K562 (cell line): ENCODE results near the gene OR2A42. TPM values are rescaled to one million over a fixed set of nuclear protein-coding genes. Genes with fewer than 3 reads are reported as not detected.
"Not testable (repeated sequence)": the region's sequence is repeated elsewhere in the genome, so short reads cannot be mapped to it uniquely, and the experiment has no call there.

ENCODE experiments used
- ATAC-seq: fragments of 200-7000 bp; cut with Tn5 transposase; 3 replicates; pipeline ENCODE4 v1.9.1; 2020; ENCODE audit warnings: moderate library complexity
- BruUV-seq: library from RNA; stranded (reverse); fragments of 400-500 nt; replicated peaks from 2 replicates; lab custom pipeline; 2021; lab: Mats Ljungman, UMichigan
- CTCF ChIA-PET: fragments of 300-600 bp; formaldehyde crosslinking; extraction: SDS; loops from one replicate; lab custom pipeline; 2021; ENCODE audit warnings: low intra/inter-chr PET ratio; lab: Yijun Ruan, JAX
- POLR2A ChIA-PET: fragments of 300-600, 350-650 bp; sonication (Branson Sonifier 250); formaldehyde crosslinking; extraction: SDS; loops from one replicate; lab custom pipeline; 2021; ENCODE audit warnings: antibody characterized with exemption, inconsistent platforms; lab: Yijun Ruan, JAX
- DNase-seq, 4 experiments: peaks; one replicate each; pipeline versions ENCODE4 v3.0.0 to v3.0.0-alpha.2; 2011 to 2018; ENCODE audit warnings: low spot score in 3 of 4, mixed read lengths in 3 of 4; ENCODE audit errors: extremely low read depth in 1 of 4
- FAIRE-seq: peaks from 2 replicates; lab custom pipeline; 2011; peaks lifted over from hg19 to GRCh38; lab: Jason Lieb, UNC
- H2AFZ ChIP-seq: 2 replicates; pipeline ENCODE4 v1.6.0; 2011; ENCODE audit warnings: low read depth, low read length, control low read depth, inconsistent platforms
- H3K27ac ChIP-seq: fragments of 200-600 bp; 3 replicates; pipeline ENCODE4 v1.8.0; 2011; ENCODE audit warnings: low read depth, mild to moderate bottlenecking, control low read depth, inconsistent platforms, low read length, moderate library complexity, mixed read lengths; ENCODE audit errors: extremely low read depth
- H3K27me3 ChIP-seq, 2 experiments: fragments of 300-600 bp in 1 of 2; 2 replicates in 1 of 2; 3 replicates in 1 of 2; pipeline versions ENCODE4 v1.6.0 to v1.8.0; 2011; ENCODE audit warnings: inconsistent platforms in 2 of 2, low read length in 2 of 2, mild to moderate bottlenecking in 1 of 2, mixed read lengths in 1 of 2, moderate library complexity in 1 of 2; ENCODE audit not compliant: control insufficient read depth in 2 of 2, insufficient read depth in 2 of 2
- H3K36me3 ChIP-seq: fragments of 300-600 bp; 3 replicates; pipeline ENCODE4 v1.8.0; 2011; ENCODE audit warnings: mild to moderate bottlenecking, low read length, inconsistent platforms; ENCODE audit not compliant: control insufficient read depth, insufficient read depth
- H3K4me1 ChIP-seq, 2 experiments: fragments of 200-600 bp in 1 of 2; replicated peaks in 1 of 2; 2 replicates in 1 of 2; 3 replicates in 1 of 2; pipeline versions ENCODE4 v1.5.1 to v1.8.0; 2011; ENCODE audit warnings: inconsistent platforms in 2 of 2, low read length in 2 of 2, mild to moderate bottlenecking in 1 of 2, mixed read lengths in 1 of 2, moderate library complexity in 1 of 2; ENCODE audit not compliant: control insufficient read depth in 2 of 2, insufficient read depth in 2 of 2
- H3K4me2 ChIP-seq: 2 replicates; pipeline ENCODE4 v1.6.1; 2011; ENCODE audit warnings: low read length, control low read depth, inconsistent platforms, mixed read lengths; ENCODE audit not compliant: insufficient read depth
- H3K4me3 ChIP-seq: fragments of 200-600 bp; sonication (generic), shearing (Covaris generic); 2 replicates; pipeline ENCODE4 v1.5.1; 2016; ENCODE audit warnings: control low read depth, inconsistent platforms
- H3K79me2 ChIP-seq: fragments of 200-600 bp; 3 replicates; pipeline ENCODE4 v1.8.0; 2011; ENCODE audit warnings: low read length, inconsistent platforms; ENCODE audit not compliant: control insufficient read depth, insufficient read depth
- H3K9ac ChIP-seq, 2 experiments: 2 replicates each; pipeline versions ENCODE4 v1.6.0 to v1.6.1; 2011; ENCODE audit warnings: low read depth in 2 of 2, low read length in 2 of 2, control low read depth in 1 of 2, inconsistent platforms in 1 of 2, mild to moderate bottlenecking in 1 of 2, mixed read lengths in 1 of 2; ENCODE audit not compliant: insufficient read depth in 1 of 2
- H3K9me1 ChIP-seq: one replicate; pipeline ENCODE4 v1.6.0; 2011; ENCODE audit warnings: inconsistent platforms, mild to moderate bottlenecking, low read length, moderate library complexity; ENCODE audit not compliant: control insufficient read depth, insufficient read depth
- H3K9me3 ChIP-seq: replicated peaks from 2 replicates; pipeline ENCODE4 v1.5.1; 2011; ENCODE audit warnings: low read depth, low read length, inconsistent platforms; ENCODE audit not compliant: control insufficient read depth, insufficient read depth
- H4K20me1 ChIP-seq: replicated peaks from 2 replicates; pipeline ENCODE4 v1.6.1; 2011; ENCODE audit warnings: low read length, inconsistent platforms, mixed read lengths; ENCODE audit not compliant: control insufficient read depth, insufficient read depth
- WGBS: fragments of 100-300 bp; shearing (Covaris generic); methylation state at CpG from one replicate; pipeline ENCODE4 v1.1.6; 2016; ENCODE audit warnings: low coverage, mixed read lengths; ENCODE audit not compliant: insufficient coverage; ENCODE audit errors: missing lambda C conversion rate; 5-methylcytosine and 5-hydroxymethylcytosine counted together
- in situ Hi-C: fragments of 300-500 bp; cut with MboI; formaldehyde crosslinking; loops from 4 replicates; pipeline ENCODE4 v1.15.0; 2018; ENCODE audit warnings: inconsistent platforms, mixed read lengths
- intact Hi-C: fragments of 100-400 bp; cut with micrococcal nuclease; formaldehyde crosslinking; loops from 2 replicates; pipeline ENCODE4 v1.14.2; 2022
- polyA plus RNA-seq, 8 experiments: library from polyadenylated mRNA; depleted of rRNA in 4 of 8; stranded (reverse) in 5 of 8; unstranded in 3 of 8; fragments of >200 nt; fragmentation: Nextera tagmentation in 2 of 8; fragmentation: Illumina TruSeq in 1 of 8; extraction: Ambion mirVana in 2 of 8; extraction: Trizol in 1 of 8; gene quantifications; 2 replicates each; pipeline versions ENCODE4 v1.2.1 to v1.2.3, GENCODE V29; 2011 to 2014; ENCODE audit warnings: inconsistent platforms in 1 of 8, missing spikeins in 1 of 8
- total RNA-seq, 7 experiments: library from RNA; depleted of rRNA in 6 of 7; stranded (reverse); fragments of >200 nt in 6 of 7; fragmentation: Illumina TruSeq in 2 of 7; extraction: Trizol in 2 of 7; gene quantifications; 2 replicates each; pipeline versions ENCODE4 v1.2.1 to v1.2.3, GENCODE V29; 2011 to 2021; ENCODE audit warnings: low replicate concordance in 1 of 7

OR2A42 gene
- total and polyA plus RNA-seq, 9 of the 15 experiments (the other 6 are each of a cell fraction or from before 2014, with no cell fraction given): not detected

DNA sequence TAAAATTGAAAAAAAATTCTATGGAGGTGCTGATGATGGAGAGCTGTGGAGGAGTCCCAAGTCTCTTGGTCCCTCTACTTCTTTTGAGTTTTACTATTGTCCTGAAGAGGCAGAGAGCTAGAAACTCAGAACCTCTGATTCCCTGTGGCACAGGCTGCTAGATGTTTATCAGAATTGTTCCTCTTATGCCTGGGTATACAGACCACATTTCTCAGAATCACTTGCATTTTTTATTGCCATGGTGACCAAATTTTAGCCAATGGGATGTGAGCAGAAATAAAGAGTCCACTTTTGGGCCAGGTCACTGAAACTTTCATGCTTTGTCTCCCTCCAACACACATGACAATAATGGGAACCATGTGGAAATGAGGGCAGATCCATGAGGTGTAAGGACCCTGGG lies 15.7 kb downstream of the OR2A42 start:
- FAIRE-seq, H3K4me2 ChIP-seq, H3K9me1 ChIP-seq, H3K27ac ChIP-seq, BruUV-seq, H3K79me2 ChIP-seq, H4K20me1 ChIP-seq, POLR2A ChIA-PET, DNase-seq, CTCF ChIA-PET, H3K4me3 ChIP-seq, in situ Hi-C loops, H3K9me3 ChIP-seq, H2AFZ ChIP-seq, H3K4me1 ChIP-seq, intact Hi-C loops, H3K9ac ChIP-seq, H3K36me3 ChIP-seq, H3K27me3 ChIP-seq, ATAC-seq: not testable (repeated sequence)

DNA sequence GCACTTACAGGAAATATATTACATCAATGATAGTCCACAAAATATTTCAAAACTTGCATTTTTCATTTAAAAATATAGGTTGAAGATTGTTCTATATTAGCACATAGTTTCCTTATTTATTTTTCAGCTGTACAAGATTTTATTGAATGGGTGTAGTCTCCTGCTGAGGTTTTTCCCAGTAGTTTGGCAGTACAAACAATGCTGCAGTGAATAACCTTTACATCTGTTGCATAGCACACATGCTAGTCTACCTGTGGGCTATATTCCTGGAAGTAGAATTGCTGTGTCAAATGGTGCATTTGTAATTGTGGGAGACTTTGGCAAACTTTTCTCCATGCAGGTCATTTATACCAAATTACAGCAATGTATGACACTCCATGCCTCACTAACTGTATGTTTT lies 18.9 kb downstream of the OR2A42 start:
- BruUV-seq, H3K4me2 ChIP-seq, H3K36me3 ChIP-seq, H3K4me1 ChIP-seq, intact Hi-C loops, H3K9ac ChIP-seq, H4K20me1 ChIP-seq, H3K9me1 ChIP-seq, CTCF ChIA-PET, H3K79me2 ChIP-seq, ATAC-seq, in situ Hi-C loops, H3K27ac ChIP-seq, H3K9me3 ChIP-seq, POLR2A ChIA-PET, H3K4me3 ChIP-seq, DNase-seq, H3K27me3 ChIP-seq, H2AFZ ChIP-seq, FAIRE-seq: not testable (repeated sequence)

DNA sequence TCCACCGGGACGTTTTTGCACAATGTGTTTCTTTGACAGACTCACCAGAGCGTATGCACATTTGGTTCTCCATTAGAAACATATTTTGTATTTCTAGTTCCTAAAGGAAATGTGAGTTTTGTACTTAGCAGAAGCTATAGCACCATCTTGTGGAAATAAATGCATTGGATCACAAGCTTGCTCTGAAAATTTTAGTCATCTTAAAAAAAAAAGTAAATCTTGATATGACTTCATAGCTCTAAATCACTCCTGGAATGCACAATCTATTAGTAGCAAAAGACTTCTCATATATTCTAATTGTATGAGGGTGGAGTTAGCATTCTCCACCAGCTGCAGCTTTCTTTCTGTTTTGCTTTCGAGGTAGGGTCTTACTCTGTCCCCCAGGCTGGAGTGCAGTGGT lies 20.3 kb downstream of the OR2A42 start:
- H3K27me3 ChIP-seq, H2AFZ ChIP-seq, FAIRE-seq, H3K27ac ChIP-seq, H3K4me2 ChIP-seq, POLR2A ChIA-PET, BruUV-seq, H3K9me1 ChIP-seq, H3K36me3 ChIP-seq, intact Hi-C loops, H4K20me1 ChIP-seq, H3K79me2 ChIP-seq, H3K9me3 ChIP-seq, CTCF ChIA-PET, DNase-seq, H3K9ac ChIP-seq, H3K4me1 ChIP-seq, H3K4me3 ChIP-seq: not testable (repeated sequence)
- peak; percentile 56; the same call in 2 of the 3 replicates for ATAC-seq
- WGBS: no CpG with 5 or more reads among the region's 4 CpGs
- in situ Hi-C loops: loop anchor here (5.0 kb wide), 1 partner anchor 113 kb away; no protein-coding TSS in a partner anchor

DNA sequence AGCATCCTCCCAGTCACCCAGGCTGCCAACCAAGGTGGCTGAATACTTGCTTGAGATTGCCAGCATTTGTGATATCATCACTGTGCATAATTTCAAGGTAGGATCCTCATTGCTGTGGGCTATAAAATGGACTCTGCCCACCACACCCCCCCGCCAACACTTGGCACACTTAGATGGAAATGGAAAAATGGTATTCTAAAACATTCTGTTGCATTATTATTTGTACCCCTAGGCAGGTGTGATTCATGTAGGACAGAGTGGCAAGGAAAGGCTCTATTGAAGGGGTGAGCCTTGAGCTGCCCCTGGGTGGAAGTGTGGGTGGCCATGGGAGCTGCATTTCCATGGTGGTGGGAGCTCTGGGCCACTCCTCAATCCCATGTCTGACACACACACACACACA lies 20.8 kb downstream of the OR2A42 start:
- ATAC-seq, FAIRE-seq, DNase-seq, BruUV-seq, H3K27ac ChIP-seq, POLR2A ChIA-PET, H3K9ac ChIP-seq, H3K36me3 ChIP-seq, H2AFZ ChIP-seq, H3K27me3 ChIP-seq, H3K9me3 ChIP-seq, H3K79me2 ChIP-seq, H3K9me1 ChIP-seq, H3K4me3 ChIP-seq, intact Hi-C loops, CTCF ChIA-PET, H4K20me1 ChIP-seq, H3K4me1 ChIP-seq, H3K4me2 ChIP-seq: not testable (repeated sequence)
- in situ Hi-C loops: loop anchor here (5.0 kb wide), 1 partner anchor 114 kb away; no protein-coding TSS in a partner anchor
- 2% methylated on average over 1 of the region's 1 CpG for WGBS
